ENCODE data around the gene MUC5AC. TPM values are rescaled to one million over a fixed set of nuclear protein-coding genes. Genes with fewer than 3 reads are reported as not detected.

Gene MUC5AC
- total and polyA plus RNA-seq, 2 of the 13 experiments (the other 11 are each of a cell fraction or from before 2014, with no cell fraction given), result under 0.01 TPM; not detected in 1

GRCh38 chr11:1194231-1194976 is 36.7 kb downstream of the MUC5AC start (continued):
- TF ChIP-seq MEIS1 (CRISPR knock-in tag; IDR thresholded peaks at IDR 0.05; ENCODE audit: borderline replicate concordance), result no peak

DNA sequence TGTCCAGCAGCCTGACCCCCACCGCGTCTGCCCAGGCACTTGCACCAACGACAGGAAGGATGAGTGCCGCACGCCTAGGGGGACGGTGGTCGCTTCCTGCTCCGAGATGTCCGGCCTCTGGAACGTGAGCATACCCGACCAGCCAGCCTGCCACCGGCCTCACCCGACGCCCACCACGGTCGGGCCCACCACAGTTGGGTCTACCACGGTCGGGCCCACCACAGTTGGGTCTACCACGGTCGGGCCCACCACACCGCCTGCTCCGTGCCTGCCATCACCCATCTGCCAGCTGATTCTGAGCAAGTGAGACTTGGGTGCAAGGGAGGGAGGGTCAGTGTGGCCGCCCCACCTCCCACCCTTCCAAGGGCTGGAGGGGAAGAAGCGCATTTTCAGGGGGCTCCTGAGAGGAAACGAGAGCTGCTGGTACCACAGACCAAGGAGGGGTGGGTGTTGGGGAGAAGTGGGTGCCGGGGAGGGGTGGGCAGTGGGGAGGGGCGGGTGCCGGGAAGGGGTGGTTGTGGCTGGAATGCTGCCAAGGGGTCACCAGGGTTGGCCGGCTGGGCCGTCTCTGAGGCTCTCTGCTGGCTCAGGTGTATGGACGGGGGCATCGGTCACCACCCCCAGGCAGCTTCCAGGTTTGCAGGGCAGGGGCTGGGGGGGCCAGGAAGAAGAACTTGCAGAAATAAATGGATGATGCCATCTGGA is 37.4 kb downstream of the MUC5AC start:
- no peaks in the 10 kb centered on the region for H4K20me1 ChIP-seq (ENCODE audit: insufficient read depth, low read length)
- FAIRE-seq (no peak), ATAC-seq (no peak), DNase-seq (ENCODE audit: low spot score) (no peak)
- BruUV-seq (replicated peaks), result no TSS peak
- CTCF ChIA-PET (ENCODE audit: low intra/inter-chr PET ratio, low total read pairs), result no interaction called here
- no peaks in the 10 kb centered on the region for H3K36me3 ChIP-seq (replicated peaks in 1 of 2; ENCODE audit: control insufficient read depth in 1 of 2, insufficient read depth in 2 of 2, low read length in 2 of 2)
- H3K9ac ChIP-seq (ENCODE audit: insufficient read depth, low read depth, low read length), result no peak overlapping the region
- in situ Hi-C loops (cut with HindIII; ENCODE audit: extremely low pct_ligation_motif_present, low pct_unique_long_range_greater_than_20kb) (no loop called here), intact Hi-C loops (cut with micrococcal nuclease; ENCODE audit: unreplicated experiment) (no loop called here)
- H3K4me1 ChIP-seq (ENCODE audit: insufficient read depth, low read length), result no peaks in the 10 kb centered on the region
- 60% methylated on average over 7 of the region's 32 CpGs for WGBS (ENCODE audit: low lambda C conversion rate)
- no peak overlapping the region for H3K4me2 ChIP-seq (ENCODE audit: low read depth, low read length)
- H3K79me2 ChIP-seq (ENCODE audit: insufficient read depth, low read length), result no peaks in the 10 kb centered on the region
- POLR2A ChIA-PET, result no interaction called here
- no peak overlapping the region for H2AFZ ChIP-seq (ENCODE audit: low read length)
- H3K27ac ChIP-seq (ENCODE audit: extremely low read length, insufficient read depth, low read length), result no peak overlapping the region
- H3K27me3 ChIP-seq (ENCODE audit: control insufficient read depth in 1 of 2, insufficient read depth in 2 of 2, low read length in 2 of 2), result peaks cover 22 to 68% of the 10 kb centered on the region in 2 experiments
- no peak for TF ChIP-seq ZFP36L2 (CRISPR knock-in tag; IDR thresholded peaks at IDR 0.05)
- TF ChIP-seq ZSCAN31 (CRISPR knock-in tag; IDR thresholded peaks at IDR 0.05; ENCODE audit: low read depth), result no peak
- TF ChIP-seq ZKSCAN5 (CRISPR knock-in tag; IDR thresholded peaks at IDR 0.05), result no peak
- TF ChIP-seq PAF1 (CRISPR knock-in tag; IDR thresholded peaks at IDR 0.05), result no peak
- no peaks in the 10 kb centered on the region for H3K9me3 ChIP-seq (ENCODE audit: low read length)
- H3K4me3 ChIP-seq (replicated peaks in 1 of 3; ENCODE audit: insufficient read depth in 1 of 3, low read depth in 2 of 3, low read length in 3 of 3), result no peak overlapping the region

All from HepG2 (cell line).